Endodermal cell (in vitro differentiated cells): ENCODE data around the gene RUNX1. TPM values are rescaled to one million over a fixed set of nuclear protein-coding genes. Genes with fewer than 3 reads are reported as not detected.

Experiments used
- DNase-seq: peaks from one replicate; pipeline ENCODE4 v3.0.0-alpha.2; 2017
- H3K27ac ChIP-seq: 2 replicates; pipeline ENCODE4 v1.5.1; 2013; ENCODE audit warnings: mild to moderate bottlenecking, low read depth, low read length, moderate library complexity
- H3K27me3 ChIP-seq: 2 replicates; pipeline ENCODE4 v1.6.1; 2013; ENCODE audit warnings: mild to moderate bottlenecking, low read length, moderate library complexity; ENCODE audit not compliant: insufficient read depth, control insufficient read depth, poor library complexity, severe bottlenecking
- H3K36me3 ChIP-seq: 2 replicates; pipeline ENCODE4 v1.7.0; 2013; ENCODE audit warnings: mild to moderate bottlenecking, low read length, moderate library complexity; ENCODE audit not compliant: control insufficient read depth, insufficient read depth
- H3K4me1 ChIP-seq: one replicate; pipeline ENCODE4 v1.7.0; 2013; ENCODE audit warnings: low read length; ENCODE audit not compliant: control insufficient read depth, insufficient read depth
- H3K4me3 ChIP-seq: 2 replicates; pipeline ENCODE4 v1.5.1; 2013; ENCODE audit warnings: mild to moderate bottlenecking, low read length, moderate library complexity
- H3K9ac ChIP-seq: 2 replicates; pipeline ENCODE4 v1.6.1; 2013; ENCODE audit warnings: mild to moderate bottlenecking, low read length, moderate library complexity; ENCODE audit not compliant: poor library complexity, severe bottlenecking; ENCODE audit errors: extremely low read depth
- H3K9me3 ChIP-seq: 2 replicates; pipeline ENCODE4 v1.6.1; 2013; ENCODE audit warnings: mild to moderate bottlenecking, low read length, moderate library complexity; ENCODE audit not compliant: control insufficient read depth
- H3K27ac Mint-ChIP-seq: 2 replicates; pipeline ENCODE4 v1.8.0; 2020; ENCODE audit warnings: mixed read lengths
- H3K27me3 Mint-ChIP-seq: 2 replicates; pipeline ENCODE4 v1.8.0; 2021; ENCODE audit warnings: mild to moderate bottlenecking, mixed read lengths; ENCODE audit not compliant: insufficient read depth
- H3K36me3 Mint-ChIP-seq: 2 replicates; pipeline ENCODE4 v1.8.0; 2020; ENCODE audit warnings: low read depth, mixed read lengths
- H3K4me1 Mint-ChIP-seq: 2 replicates; pipeline ENCODE4 v1.8.0; 2020; ENCODE audit warnings: mixed read lengths
- H3K4me3 Mint-ChIP-seq: 2 replicates; pipeline ENCODE4 v1.8.0; 2020; ENCODE audit warnings: mild to moderate bottlenecking, moderate library complexity, mixed read lengths
- H3K9me3 Mint-ChIP-seq: 2 replicates; pipeline ENCODE4 v1.8.0; 2020; ENCODE audit warnings: mild to moderate bottlenecking, mixed read lengths
- CTCF ChIP-seq: fragments of 200-600 bp; sonication (generic); conservative IDR thresholded peaks from 2 replicates; pipeline ENCODE4 v1.5.0; 2021; ENCODE audit warnings: antibody characterized with exemption, mild to moderate bottlenecking
- WGBS, 2 experiments: methylation state at CpG; one replicate each; pipeline versions ENCODE4 v1.1.5 to v1.1.7; 2013; ENCODE audit warnings: missing lambda C conversion rate in 2 of 2, mixed read lengths in 1 of 2; ENCODE audit not compliant: insufficient coverage in 1 of 2, insufficient read length in 1 of 2; 5-methylcytosine and 5-hydroxymethylcytosine counted together
- total RNA-seq, 2 donors: library from RNA; stranded (reverse); fragmentation: NEBNext Ultra II Directional in 1 of 2; extraction: Animal tissue kit (Norgen Biotek cat#: 25700) in 1 of 2; gene quantifications; 2 replicates in 1 of 2; 3 replicates in 1 of 2; pipeline ENCODE4 v1.2.1, GENCODE V29; 2021

The RUNX1 gene
- total RNA-seq, 2 donors from 2014 or later: 0.31 to 2.8 TPM

- Histone ChIP-seq H3K4me1 (peaks cover 4% of the 10 kb centered on the region), H3K9ac (no peak overlapping the region), H3K9me3 (peaks cover 16% of the 10 kb centered on the region), H3K4me3 (no peak overlapping the region), H3K27me3 (peaks cover 32% of the 10 kb centered on the region), H3K27ac (no peak overlapping the region), H3K36me3 (no peaks in the 10 kb centered on the region)
- 92% methylated on average over 1 of the region's 1 CpG; no CpG with 5 or more reads in 1 of the 2 experiments for WGBS, 2 experiments
- H3K9me3 Mint-ChIP-seq: peaks cover 23% of the 10 kb centered on the region
- DNase-seq: no peak
- no peak overlapping the region for H3K4me3 Mint-ChIP-seq
- H3K27me3 Mint-ChIP-seq: peaks cover 54% of the 10 kb centered on the region
- H3K27ac Mint-ChIP-seq: no peak overlapping the region
- no peak for TF ChIP-seq CTCF
- H3K4me1 Mint-ChIP-seq: peaks cover 17% of the 10 kb centered on the region
- peaks cover 3% of the 10 kb centered on the region for H3K36me3 Mint-ChIP-seq
Measured at GRCh38 chr21:34894401-34894800, 154.7 kb downstream of the RUNX1 start.

GRCh38 chr21:34892209-34892608, 156.9 kb downstream of the RUNX1 start:
- Mint-ChIP-seq H3K4me1 (peaks cover 28% of the 10 kb centered on the region), H3K36me3 (peaks cover 3% of the 10 kb centered on the region), H3K4me3 (no peak overlapping the region), H3K27ac (no peak overlapping the region), H3K27me3 (peaks cover 62% of the 10 kb centered on the region), H3K9me3 (peaks cover 12% of the 10 kb centered on the region)
- DNase-seq: no peak
- no peak overlapping the region for H3K27ac ChIP-seq
- no peak overlapping the region for H3K9ac ChIP-seq
- peaks cover 2% of the 10 kb centered on the region for H3K9me3 ChIP-seq
- TF ChIP-seq CTCF: no peak
- H3K4me1 ChIP-seq: peaks cover 7% of the 10 kb centered on the region
- no peaks in the 10 kb centered on the region for H3K36me3 ChIP-seq
- peaks cover 45% of the 10 kb centered on the region for H3K27me3 ChIP-seq
- no peak overlapping the region for H3K4me3 ChIP-seq

DNA sequence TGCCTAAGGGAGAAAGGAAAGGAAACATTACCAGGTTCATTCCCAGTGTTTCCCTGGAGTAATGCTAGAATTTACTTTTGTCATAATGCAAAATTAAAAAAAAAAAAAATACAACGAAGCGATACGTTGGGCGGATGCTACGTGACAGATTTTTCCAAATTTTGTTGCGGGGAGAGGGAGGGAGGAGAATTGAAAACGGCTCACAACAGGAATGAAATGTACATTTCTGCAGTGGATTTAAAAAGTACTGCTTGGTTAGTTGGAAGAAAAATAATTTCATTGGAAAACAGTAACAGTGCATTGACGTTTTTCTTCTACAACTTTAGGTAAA, 157.5 kb downstream of the RUNX1 start:
- Mint-ChIP-seq H3K4me1 (peaks cover 28% of the 10 kb centered on the region), H3K4me3 (peak overlapping the region; percentile 68), H3K9me3 (peaks cover 6% of the 10 kb centered on the region), H3K27me3 (peaks cover 63% of the 10 kb centered on the region), H3K36me3 (peaks cover under 1% of the 10 kb centered on the region), H3K27ac (no peak overlapping the region)
- H3K27me3 ChIP-seq: peaks cover 49% of the 10 kb centered on the region
- H3K4me1 ChIP-seq: peaks cover 8% of the 10 kb centered on the region
- H3K9ac ChIP-seq: no peak overlapping the region
- no peak for TF ChIP-seq CTCF
- no peaks in the 10 kb centered on the region for H3K9me3 ChIP-seq
- no peak overlapping the region for H3K27ac ChIP-seq
- no peaks in the 10 kb centered on the region for H3K36me3 ChIP-seq
- DNase-seq: no peak
- peak overlapping the region; percentile 87 for H3K4me3 ChIP-seq
- 6 to 11% methylated on average over 6 to 8 of the region's 8 CpGs for WGBS, 2 experiments
